Activated T-helper 2 cell treated with anti-CD3 and anti-CD28 coated beads, Interferon-gamma antibody, Interleukin-2, Interleukin-4, amounts not matched to agents 10 μg/mL and 5 μg/mL and 100 μg/mL, durations not matched to agents 14 hours and 24 hours and 36 hours (primary cell): Measurements from ENCODE around the gene TRIM67. TPM values are rescaled to one million over a fixed set of nuclear protein-coding genes. Genes with fewer than 3 reads are reported as not detected.

ENCODE experiments used
- DNase-seq: peaks from one replicate; pipeline ENCODE4 v3.0.0; 2021; ENCODE audit warnings: low spot score
- H3K27ac Mint-ChIP-seq: one replicate; pipeline ENCODE4 v1.8.0; 2021; ENCODE audit warnings: mixed read lengths
- H3K27me3 Mint-ChIP-seq: one replicate; pipeline ENCODE4 v1.8.0; 2021; ENCODE audit warnings: low read depth, mixed read lengths
- H3K36me3 Mint-ChIP-seq: one replicate; pipeline ENCODE4 v1.8.0; 2021; ENCODE audit warnings: low read depth, mixed read lengths
- H3K4me1 Mint-ChIP-seq: one replicate; pipeline ENCODE4 v1.8.0; 2021; ENCODE audit warnings: low read depth, mixed read lengths
- H3K4me3 Mint-ChIP-seq: one replicate; pipeline ENCODE4 v1.8.0; 2021; ENCODE audit warnings: low read depth, mild to moderate bottlenecking, moderate library complexity, mixed read lengths
- H3K9me3 Mint-ChIP-seq: one replicate; pipeline ENCODE4 v1.8.0; 2021; ENCODE audit warnings: mixed read lengths
- intact Hi-C: fragments of 100-400 bp; cut with micrococcal nuclease; formaldehyde crosslinking; loops from one replicate; pipeline ENCODE4 v1.15.1; 2023
- total RNA-seq: library from RNA; stranded (reverse); gene quantifications from 2 replicates; pipeline ENCODE4 v1.2.3, GENCODE V29; 2022

Gene TRIM67
- total RNA-seq, 1 donor from 2014 or later, result not detected

DNA sequence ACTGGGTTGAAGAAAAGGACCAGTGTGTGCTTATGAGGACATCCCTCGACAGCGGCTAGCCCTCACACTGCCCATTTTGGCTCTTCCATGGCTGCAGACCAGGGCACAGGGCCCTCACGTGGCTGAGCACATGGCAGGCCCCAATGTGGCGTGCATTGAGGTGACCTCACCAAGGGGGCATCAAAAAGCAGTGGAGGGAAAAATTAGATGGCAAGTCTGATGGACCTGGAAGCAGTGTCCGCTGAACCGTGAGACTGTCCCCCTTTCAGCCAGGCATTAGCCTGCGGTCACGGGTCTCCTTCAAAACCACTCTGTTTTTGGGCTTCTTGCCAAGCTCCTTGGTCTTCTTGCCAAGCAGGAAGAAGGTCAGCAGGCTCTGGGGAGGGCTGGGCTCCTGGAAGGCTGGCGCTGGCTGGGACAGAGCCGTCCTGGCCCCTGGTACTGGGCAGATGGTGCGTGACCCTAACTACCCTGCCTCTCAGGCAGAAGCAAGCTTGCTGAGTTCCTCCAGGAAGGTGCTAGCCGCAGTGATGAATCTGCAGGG lies 30.8 kb downstream of the TRIM67 start:
- Mint-ChIP-seq H3K4me3 (no peak overlapping the region), H3K27me3 (peaks cover 7% of the 10 kb centered on the region), H3K27ac (no peak overlapping the region), H3K4me1 (no peaks in the 10 kb centered on the region), H3K9me3 (no peaks in the 10 kb centered on the region), H3K36me3 (no peaks in the 10 kb centered on the region)
- DNase-seq, result no peak
- intact Hi-C loops, result no loop called here

DNA sequence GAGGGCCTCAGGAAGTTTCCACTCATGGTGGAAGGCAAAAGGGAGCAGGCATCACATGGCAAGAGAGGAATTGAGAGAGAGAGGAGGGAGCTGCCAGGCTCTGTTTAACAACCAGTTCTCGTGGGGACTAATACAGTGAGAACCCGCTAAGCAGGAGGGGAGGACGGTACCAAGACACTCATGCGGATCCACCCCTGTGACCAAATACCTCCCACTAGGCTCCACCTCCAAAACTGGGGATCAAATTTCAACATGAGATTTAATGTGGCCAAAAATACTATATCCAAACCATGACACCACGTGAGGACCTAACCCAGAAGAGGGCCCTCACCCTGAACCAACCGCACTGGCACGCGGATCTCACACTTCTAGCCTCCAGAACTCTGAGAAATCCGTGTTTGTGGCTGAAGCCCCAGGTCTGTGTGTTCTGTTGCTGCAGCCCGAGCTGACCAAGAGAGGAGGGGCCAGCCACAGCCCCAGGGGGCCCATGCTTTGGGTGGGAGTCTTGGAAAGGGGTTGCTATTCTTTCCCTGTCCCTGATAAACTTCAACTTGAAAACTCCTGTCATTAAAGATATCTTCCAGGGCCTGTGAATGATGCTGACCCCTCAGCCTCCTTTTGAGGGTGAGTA lies 32.0 kb downstream of the TRIM67 start:
- Mint-ChIP-seq H3K27ac (no peak overlapping the region), H3K4me3 (no peak overlapping the region), H3K27me3 (peaks cover 7% of the 10 kb centered on the region), H3K9me3 (no peaks in the 10 kb centered on the region), H3K36me3 (no peaks in the 10 kb centered on the region), H3K4me1 (no peaks in the 10 kb centered on the region)
- DNase-seq, result no peak
- intact Hi-C loops, result no loop called here

DNA sequence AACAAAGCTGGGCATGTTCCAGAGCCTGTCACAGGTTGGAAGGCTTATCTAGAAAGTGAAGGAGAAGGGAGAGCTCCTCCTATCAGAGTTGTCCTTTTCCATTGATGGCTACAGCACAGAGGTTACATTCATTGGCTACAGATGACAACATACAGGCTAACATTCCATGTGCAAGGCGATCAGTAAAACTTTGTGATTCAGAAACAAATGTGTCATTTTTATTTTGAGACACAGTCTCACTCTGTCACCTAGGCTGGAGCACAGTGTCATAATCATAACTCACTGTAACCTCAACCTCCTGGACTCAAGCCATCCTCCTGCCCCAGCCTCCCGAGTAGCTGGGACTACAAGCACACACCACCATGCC lies 32.6 kb downstream of the TRIM67 start:
- no peak overlapping the region for H3K4me3 Mint-ChIP-seq
- H3K27ac Mint-ChIP-seq, result no peak overlapping the region
- no peaks in the 10 kb centered on the region for H3K9me3 Mint-ChIP-seq
- no peaks in the 10 kb centered on the region for H3K36me3 Mint-ChIP-seq
- intact Hi-C loops, result no loop called here
- peaks cover 4% of the 10 kb centered on the region for H3K27me3 Mint-ChIP-seq
- DNase-seq, result no peak
- no peaks in the 10 kb centered on the region for H3K4me1 Mint-ChIP-seq

DNA sequence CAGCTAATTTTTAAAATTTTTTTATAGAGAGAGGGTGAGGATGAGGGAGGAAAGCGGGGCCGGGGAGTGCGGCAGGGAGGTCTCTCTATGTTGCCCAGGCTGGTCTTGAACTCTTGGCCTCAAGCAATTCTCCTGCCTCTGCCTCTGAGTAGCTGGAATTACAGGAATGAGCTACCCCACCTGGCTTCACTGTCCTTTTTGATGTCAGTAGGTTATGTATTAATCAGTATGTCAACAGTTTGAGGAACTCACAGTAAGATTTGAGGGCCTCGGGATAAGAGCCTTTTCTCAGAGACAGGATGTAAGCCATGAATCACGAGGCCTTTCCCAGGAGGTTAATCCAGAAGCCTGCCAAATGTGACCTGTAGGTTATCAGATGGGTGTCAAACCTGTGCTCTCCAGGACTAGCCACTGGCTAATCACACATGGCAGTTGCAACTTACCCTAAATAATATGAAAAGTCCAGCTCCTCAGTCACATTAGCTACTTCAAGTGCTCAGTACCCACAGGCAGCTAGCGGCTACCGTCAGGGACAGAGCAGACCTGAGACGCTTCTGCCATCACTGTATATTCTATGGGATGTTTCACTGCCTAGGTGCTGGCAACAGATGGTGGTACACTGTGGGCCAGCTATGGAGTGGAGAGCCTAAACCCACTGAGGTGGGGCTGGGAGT lies 33.1 kb downstream of the TRIM67 start:
- Mint-ChIP-seq H3K9me3 (no peaks in the 10 kb centered on the region), H3K4me3 (no peak overlapping the region), H3K4me1 (no peaks in the 10 kb centered on the region), H3K27me3 (peaks cover 3% of the 10 kb centered on the region), H3K27ac (no peak overlapping the region), H3K36me3 (no peaks in the 10 kb centered on the region)
- intact Hi-C loops, result no loop called here
- no peak for DNase-seq

DNA sequence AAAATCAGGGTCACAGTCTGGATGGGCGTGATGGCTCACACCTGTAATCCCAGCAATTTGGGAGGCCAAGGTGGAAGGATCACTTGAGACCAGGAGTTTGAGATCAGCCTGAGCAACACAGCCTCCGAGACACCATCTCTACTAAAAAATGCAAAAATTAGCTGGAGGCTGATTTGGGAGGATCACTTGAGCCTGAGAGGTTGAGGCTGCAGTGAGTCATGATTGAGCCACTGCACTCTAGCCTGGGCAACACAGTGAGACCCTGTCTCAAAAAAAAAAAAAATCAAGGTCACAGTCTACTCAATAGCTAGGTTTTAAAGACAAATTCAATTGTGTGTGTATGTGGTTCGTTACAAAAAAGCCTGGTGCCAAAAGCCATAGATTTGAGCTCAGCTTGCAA lies 34.4 kb downstream of the TRIM67 start:
- intact Hi-C loops, result no loop called here
- DNase-seq, result no peak
- H3K4me1 Mint-ChIP-seq, result no peaks in the 10 kb centered on the region
- peaks cover 7% of the 10 kb centered on the region for H3K27me3 Mint-ChIP-seq
- H3K36me3 Mint-ChIP-seq, result no peaks in the 10 kb centered on the region
- no peaks in the 10 kb centered on the region for H3K9me3 Mint-ChIP-seq
- no peak overlapping the region for H3K27ac Mint-ChIP-seq
- H3K4me3 Mint-ChIP-seq, result no peak overlapping the region

DNA sequence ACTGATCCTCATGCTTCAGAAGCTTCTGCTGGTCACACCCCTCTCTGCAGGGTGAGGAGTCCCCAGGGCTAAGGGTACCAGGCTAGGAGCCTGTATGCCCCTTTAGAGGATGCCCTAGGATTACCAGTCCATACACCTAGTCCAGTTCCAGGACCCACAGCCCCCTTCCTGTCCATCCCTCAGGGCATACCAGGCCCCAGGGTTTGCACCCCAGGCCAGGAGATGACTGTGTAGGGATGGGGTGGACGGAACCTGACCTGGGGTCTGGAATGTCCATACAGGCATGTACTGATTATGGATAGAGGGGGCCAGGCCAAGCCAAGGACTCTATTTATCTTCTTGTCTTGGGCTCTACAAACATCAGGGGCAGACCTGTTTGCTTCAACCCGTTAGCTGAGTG lies 34.9 kb downstream of the TRIM67 start:
- H3K27ac Mint-ChIP-seq, result no peak overlapping the region
- intact Hi-C loops, result no loop called here
- H3K36me3 Mint-ChIP-seq, result no peaks in the 10 kb centered on the region
- H3K4me3 Mint-ChIP-seq, result no peak overlapping the region
- peaks cover 2% of the 10 kb centered on the region for H3K4me1 Mint-ChIP-seq
- no peak for DNase-seq
- no peaks in the 10 kb centered on the region for H3K9me3 Mint-ChIP-seq
- peaks cover 8% of the 10 kb centered on the region for H3K27me3 Mint-ChIP-seq

DNA sequence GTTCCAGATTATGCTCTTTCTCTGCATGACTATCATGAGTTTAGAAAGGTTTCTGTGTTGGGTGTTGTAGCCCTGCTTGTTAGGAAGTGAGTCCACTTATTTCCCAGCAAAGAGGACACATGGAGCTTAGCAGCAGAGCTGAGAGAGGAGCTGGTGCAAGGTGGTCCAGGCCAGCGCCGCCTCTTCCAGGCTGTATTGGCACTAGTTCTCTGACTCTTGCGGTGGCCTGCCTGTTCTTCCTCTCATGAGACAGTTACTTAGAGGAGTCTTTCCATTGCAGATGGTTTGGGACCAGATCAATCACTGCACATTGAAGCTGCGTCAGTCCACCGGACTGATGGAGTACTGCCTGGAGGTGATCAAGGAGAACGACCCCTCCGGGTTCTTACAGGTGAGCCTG lies 38.0 kb downstream of the TRIM67 start:
- Mint-ChIP-seq H3K4me3 (no peak overlapping the region), H3K36me3 (no peaks in the 10 kb centered on the region), H3K27ac (no peak overlapping the region), H3K4me1 (peaks cover 3% of the 10 kb centered on the region), H3K27me3 (peaks cover 13% of the 10 kb centered on the region), H3K9me3 (no peaks in the 10 kb centered on the region)
- intact Hi-C loops, result no loop called here
- no peak for DNase-seq

DNA sequence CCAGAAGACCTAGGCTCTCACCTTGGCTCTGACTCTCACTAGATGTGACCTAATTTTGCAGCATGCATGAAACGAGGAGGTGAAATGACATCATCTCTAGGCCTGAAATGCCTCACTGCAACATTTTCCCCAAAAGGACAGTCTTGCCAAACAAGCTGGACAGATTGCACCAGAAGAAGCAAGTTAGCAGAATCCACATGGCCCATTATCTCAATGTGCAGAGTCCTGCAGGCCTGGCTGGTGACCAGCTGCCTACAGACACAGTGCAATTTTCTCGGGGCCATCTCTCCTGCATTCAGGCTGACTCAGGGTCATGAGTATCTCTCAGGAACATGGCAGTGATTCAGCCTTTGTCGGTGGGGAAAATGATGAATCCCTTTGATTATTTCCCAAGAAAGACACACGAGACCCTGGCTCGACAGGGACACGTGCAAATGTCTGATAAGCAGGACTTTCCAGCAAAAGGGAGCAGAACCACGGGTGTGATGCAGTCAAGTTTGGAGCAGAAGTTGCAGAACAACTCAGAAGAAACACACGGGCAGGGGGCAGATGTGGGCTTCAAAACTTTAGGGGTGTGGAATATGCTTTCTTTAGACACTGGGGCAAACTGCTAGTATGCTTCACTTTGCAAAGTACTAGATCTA lies 38.7 kb downstream of the TRIM67 start:
- no peak overlapping the region for H3K27ac Mint-ChIP-seq
- H3K4me1 Mint-ChIP-seq, result peaks cover 3% of the 10 kb centered on the region
- no peak for DNase-seq
- no peaks in the 10 kb centered on the region for H3K9me3 Mint-ChIP-seq
- intact Hi-C loops, result no loop called here
- H3K4me3 Mint-ChIP-seq, result no peak overlapping the region
- peaks cover 15% of the 10 kb centered on the region for H3K27me3 Mint-ChIP-seq
- H3K36me3 Mint-ChIP-seq, result no peaks in the 10 kb centered on the region

DNA sequence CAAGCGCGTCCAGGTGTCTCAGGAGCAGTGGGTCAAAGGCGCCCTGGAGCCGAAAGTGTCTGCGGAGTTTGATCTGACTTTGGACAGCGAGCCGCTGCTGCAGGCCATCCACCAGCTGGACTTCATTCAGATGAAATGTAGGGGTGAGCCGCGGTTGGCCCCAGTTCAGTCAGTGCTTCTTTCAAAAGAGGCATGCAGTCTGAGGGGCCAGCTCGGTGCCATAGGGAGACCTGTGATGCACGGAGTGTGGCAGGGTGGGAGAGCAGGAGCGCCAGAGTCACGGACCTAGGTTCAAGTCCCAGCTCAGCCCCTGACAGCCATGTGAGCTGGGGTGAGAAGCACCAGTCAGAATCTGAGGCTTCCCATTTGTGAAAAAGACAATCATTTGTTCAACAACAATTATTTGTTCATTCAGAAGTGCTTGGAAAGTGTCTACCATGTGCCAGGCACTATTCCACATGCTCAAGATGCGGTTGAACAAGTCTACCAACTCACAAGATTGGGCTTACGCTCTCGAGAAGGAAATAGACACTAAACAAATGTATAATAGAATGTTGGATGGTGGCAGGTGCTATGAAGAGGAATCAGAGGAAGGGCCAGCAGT lies 39.6 kb downstream of the TRIM67 start:
- Mint-ChIP-seq H3K9me3 (no peaks in the 10 kb centered on the region), H3K36me3 (no peaks in the 10 kb centered on the region), H3K4me1 (peaks cover 3% of the 10 kb centered on the region), H3K27me3 (peaks cover 15% of the 10 kb centered on the region), H3K27ac (no peak overlapping the region), H3K4me3 (no peak overlapping the region)
- intact Hi-C loops, result no loop called here
- DNase-seq, result no peak

DNA sequence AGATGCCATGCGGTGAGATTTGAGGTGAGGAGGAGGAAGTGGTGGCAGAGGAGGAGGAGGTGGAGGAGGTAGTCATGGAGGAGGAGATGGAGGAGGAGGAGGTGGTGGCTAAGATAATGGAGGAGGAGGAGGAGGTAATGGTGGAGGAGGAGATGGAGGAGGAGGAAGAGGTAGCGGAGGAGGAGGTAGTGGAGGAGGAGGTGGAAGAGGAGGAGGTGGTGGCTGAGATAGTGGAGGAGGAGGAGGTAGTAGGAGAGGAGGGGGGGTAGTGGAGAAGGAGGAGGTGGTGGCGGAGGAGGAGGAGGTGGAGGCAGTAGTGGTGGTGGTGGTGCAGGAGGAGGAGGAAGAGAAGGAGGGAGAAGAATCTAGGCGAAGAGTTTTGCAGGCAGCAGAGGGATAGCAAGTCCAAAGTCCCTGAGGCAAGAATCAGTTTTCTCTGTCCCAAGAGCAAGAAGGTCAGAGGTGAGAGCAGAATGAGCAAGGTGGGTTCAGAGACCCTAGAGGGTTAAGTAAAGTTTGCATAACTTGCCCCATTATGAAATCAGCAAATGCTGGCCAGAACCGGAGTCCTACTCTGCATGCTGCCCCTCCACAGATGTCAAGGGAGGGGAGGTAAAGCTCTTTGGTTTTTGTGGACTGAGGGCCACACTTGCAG lies 40.2 kb downstream of the TRIM67 start:
- intact Hi-C loops, result no loop called here
- no peaks in the 10 kb centered on the region for H3K9me3 Mint-ChIP-seq

DNA sequence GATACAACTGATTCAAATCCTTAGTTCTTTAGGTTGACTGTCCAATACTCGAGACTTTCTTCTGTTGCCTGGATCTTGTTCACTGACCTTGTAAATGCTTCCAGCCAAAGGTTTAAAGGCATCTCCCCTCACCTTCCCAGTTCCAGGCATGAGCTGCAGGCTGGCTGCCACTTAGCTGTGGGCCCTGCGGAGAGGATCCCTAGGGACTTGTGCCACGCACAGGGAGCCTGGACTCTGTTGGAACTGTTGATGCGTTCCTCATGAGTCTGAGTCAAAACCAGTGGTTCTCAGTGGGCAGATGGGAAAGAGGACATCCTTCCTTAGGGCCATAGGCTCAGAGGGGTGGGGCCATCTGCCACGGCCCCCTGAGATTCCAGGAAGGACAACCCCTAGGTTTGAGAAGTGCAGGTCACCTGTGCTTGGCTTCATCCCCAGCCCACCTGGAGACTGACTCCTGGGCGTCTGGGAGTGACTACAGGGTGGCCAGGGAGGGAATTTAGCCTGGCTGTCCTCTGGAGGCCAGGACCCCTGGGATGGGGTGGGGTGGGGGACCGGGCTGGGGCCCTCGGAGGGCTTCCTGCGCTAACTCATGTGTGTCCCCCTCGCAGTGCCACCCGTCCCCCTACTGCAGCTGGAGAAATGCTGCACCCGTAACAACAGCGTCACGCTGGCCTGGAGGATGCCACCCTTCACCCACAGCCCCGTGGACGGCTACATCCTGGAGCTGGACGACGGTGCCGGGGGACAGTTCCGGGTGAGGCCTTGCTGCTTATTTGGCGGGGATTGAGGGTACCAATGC lies 41.6 kb downstream of the TRIM67 start:
- intact Hi-C loops, result no loop called here
- Mint-ChIP-seq H3K27ac (no peak overlapping the region), H3K4me1 (peaks cover 3% of the 10 kb centered on the region), H3K9me3 (no peaks in the 10 kb centered on the region), H3K36me3 (no peaks in the 10 kb centered on the region), H3K4me3 (no peak overlapping the region), H3K27me3 (peaks cover 15% of the 10 kb centered on the region)
- no peak for DNase-seq

More for the DNA sequence above, 40.2 kb downstream of the TRIM67 start:
- no peak for DNase-seq
- Mint-ChIP-seq H3K27me3 (peaks cover 15% of the 10 kb centered on the region), H3K4me1 (peaks cover 3% of the 10 kb centered on the region), H3K4me3 (no peak overlapping the region), H3K36me3 (no peaks in the 10 kb centered on the region), H3K27ac (peak overlapping the region; percentile 0)

DNA sequence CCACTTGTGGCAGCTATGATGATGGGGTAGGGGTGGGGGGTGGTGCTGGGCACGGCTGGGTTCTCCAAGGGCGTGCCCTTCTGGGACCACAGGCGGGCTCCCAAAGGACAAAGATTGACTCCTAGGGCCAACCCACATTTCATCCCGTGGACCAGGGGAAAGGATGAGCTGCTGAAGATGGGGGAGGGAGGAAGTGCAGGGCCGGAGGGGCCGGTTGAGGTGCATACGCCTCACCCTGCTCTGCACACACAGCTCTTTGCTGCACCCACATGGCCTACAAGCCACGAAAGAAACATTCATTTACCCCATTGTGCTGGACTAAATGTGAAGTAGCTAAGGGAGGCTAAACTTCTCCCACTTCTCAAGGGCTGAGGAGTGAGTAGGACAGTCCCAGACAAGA lies 45.0 kb downstream of the TRIM67 start:
- Mint-ChIP-seq H3K9me3 (no peaks in the 10 kb centered on the region), H3K4me3 (no peak overlapping the region), H3K36me3 (no peaks in the 10 kb centered on the region), H3K4me1 (peaks cover 4% of the 10 kb centered on the region), H3K27ac (no peak overlapping the region), H3K27me3 (peaks cover 9% of the 10 kb centered on the region)
- DNase-seq, result no peak
- intact Hi-C loops, result no loop called here
